ENCODE data around the gene LYL1.
A peak's percentile ranks its signal among the peaks of the same experiment; 100 is the strongest.

LYL1 gene

DNA sequence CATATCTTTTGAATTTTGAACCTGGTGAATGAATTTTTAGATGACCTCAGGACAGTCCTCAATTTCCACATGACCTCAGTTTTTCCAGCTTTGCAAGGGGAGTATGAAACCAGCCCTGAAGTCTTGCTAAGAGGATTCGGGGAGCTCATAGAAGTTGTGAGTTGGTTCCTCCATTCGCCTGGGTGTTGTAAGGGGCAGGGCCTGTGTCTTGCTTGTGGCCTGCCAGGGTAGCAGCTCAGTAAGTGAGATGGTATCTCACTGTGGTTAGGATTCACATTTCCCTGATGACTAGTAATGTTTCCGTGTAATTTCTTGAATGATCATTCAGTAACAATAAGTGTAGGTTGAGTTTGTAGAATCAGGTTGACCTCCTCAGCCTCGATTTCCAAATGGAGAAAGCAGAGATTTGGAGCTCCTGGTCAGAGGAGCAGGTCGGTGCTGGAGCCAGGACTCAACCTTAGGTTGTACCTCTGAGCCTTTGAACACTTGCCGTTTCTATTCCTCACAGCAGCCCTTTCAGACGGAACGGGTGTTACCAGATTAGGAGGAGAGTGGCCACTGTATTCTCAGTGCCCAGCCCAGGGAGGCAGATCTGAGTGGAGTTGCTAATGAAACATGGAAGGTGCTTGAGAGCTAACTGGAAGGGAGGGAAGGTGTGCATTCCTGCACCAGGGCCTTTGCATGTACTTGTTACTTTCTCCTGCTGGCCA, 30.0 kb upstream of the LYL1 start:
- DNase-seq = no peak
- in situ Hi-C loops (cut with HindIII; ENCODE audit: low pct_ligation_motif_present, low pct_unique_long_range_greater_than_20kb, low sequenced_read_pairs) = no loop called here

- in situ Hi-C loops (cut with HindIII; ENCODE audit: low pct_ligation_motif_present, low pct_unique_long_range_greater_than_20kb, low sequenced_read_pairs) = no loop called here
- DNase-seq = no peak
These were observed 28.3 kb upstream of the LYL1 start for GRCh38 chr19:13130886-13131490.

DNA sequence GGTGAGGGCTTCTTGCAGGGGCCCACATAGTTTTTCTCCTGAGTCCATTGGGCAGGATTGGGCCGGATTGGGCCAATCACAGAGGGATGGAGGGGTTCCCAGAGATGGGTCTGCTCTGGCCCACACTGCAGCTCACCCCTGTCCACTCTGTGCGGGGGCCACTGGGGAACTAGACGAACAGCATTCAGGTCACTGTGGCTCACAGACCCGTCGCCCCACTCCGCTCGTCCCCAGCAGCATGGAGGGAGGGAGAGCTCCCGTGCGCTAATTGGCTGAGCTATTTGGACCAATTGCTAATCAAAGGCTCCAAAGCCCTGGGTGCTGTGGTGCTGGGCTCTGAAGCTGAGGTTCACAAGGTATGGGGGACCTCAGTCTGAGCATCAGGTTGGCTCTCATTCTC, 26.7 kb upstream of the LYL1 start:
- DNase-seq = no peak
- in situ Hi-C loops (cut with HindIII; ENCODE audit: low pct_ligation_motif_present, low pct_unique_long_range_greater_than_20kb, low sequenced_read_pairs) = no loop called here

DNA sequence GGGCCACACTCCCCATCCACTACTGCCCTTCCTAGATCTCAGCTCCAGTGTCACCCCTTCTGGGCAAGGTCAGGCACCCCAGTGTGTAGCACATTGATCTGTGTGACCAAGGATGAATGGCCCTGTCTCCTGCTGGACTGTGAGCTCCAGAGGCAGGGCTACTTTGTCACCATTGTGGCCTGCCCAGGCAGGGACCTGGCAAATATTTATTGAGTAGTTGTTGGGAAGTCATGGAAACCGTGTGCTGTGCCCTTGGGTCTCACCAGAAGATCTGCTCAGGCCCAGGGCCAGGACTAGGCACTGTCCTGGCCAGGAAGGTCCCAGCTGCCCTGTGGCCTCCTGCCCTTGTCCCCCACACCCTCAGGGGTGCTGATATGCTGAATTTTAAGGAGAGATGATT, 25.9 kb upstream of the LYL1 start:
- in situ Hi-C loops (cut with HindIII; ENCODE audit: low pct_ligation_motif_present, low pct_unique_long_range_greater_than_20kb, low sequenced_read_pairs) = no loop called here
- no peak for DNase-seq

- in situ Hi-C loops (cut with HindIII; ENCODE audit: low pct_ligation_motif_present, low pct_unique_long_range_greater_than_20kb, low sequenced_read_pairs) = no loop called here
These were observed 25.3 kb upstream of the LYL1 start for GRCh38 chr19:13127811-13128575.

DNA sequence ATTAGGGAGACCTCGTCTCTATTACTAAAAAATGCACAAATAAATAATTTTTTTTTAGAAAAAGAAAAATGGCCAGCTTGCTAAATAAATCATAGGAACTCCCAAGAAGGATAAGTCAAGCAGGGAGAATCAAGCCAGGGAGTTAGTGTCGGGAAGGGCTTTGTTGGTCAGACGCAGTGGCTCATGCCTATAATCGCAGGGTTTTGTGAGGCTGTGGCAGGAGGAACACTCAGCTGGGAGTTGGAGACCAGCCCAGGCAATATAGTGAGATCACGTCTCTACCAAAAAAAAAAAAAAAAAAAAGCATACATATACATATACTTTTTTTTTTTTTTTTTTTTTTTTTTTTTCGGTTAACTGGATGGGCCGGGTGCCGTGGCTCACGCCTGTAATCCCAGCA, 24.4 kb upstream of the LYL1 start:
- DNase-seq = no peak
- in situ Hi-C loops (cut with HindIII; ENCODE audit: low pct_ligation_motif_present, low pct_unique_long_range_greater_than_20kb, low sequenced_read_pairs) = no loop called here

More at GRCh38 chr19:13127811-13128575, 25.3 kb upstream of the LYL1 start:
- no peak for DNase-seq

DNA sequence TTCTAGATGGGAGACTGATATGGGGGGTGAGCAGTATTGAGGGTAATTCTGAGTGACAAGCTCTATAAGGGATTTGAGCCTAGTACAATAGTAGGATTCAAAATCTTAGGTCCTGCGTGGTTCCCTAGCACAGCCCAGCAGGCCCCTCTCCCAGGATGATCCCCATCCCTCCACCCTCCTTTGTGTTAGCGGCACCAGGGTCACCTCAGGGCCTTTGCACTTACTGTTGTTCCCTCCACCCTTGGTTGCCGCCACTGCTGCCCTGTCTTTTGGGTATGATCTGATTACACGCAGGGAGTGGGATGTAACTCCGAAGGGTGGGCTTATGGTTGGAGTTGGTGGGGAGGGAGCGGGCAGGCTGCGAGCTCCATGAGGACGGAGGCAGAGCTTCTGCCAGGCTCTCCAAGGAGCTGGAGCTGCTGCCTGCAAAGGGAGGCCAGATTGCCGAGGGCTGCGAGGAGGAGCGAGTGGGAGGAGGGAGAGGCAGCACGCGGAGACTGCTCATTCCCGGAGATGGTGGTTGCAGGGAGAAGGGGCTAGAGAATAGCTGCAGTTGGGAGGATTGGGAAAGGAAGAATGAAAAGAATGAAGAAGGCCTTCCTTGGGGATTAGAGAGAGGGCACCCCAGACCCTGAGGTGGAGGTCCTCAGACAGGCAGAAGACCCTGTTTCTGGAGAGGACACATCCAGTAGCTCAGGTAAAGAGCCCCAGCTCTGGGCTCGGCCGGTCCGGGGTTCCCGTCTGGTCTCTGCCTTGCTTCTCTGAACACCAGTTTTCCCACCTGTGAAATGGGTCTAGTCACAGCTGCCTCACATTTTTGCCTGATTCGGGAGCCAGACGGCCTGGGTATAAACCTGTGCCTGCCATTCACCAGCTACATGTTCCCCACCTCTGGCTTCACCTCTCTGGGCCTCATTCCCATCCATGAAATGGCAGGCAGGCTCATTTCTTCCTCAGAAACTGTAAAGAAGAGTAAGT, 20.6 kb upstream of the LYL1 start:
- DNase-seq = no peak
- in situ Hi-C loops (cut with HindIII; ENCODE audit: low pct_ligation_motif_present, low pct_unique_long_range_greater_than_20kb, low sequenced_read_pairs) = no loop called here

- in situ Hi-C loops (cut with HindIII; ENCODE audit: low pct_ligation_motif_present, low pct_unique_long_range_greater_than_20kb, low sequenced_read_pairs) = no loop called here
- DNase-seq = no peak
These were observed 19.7 kb upstream of the LYL1 start for GRCh38 chr19:13122275-13122878.

DNA sequence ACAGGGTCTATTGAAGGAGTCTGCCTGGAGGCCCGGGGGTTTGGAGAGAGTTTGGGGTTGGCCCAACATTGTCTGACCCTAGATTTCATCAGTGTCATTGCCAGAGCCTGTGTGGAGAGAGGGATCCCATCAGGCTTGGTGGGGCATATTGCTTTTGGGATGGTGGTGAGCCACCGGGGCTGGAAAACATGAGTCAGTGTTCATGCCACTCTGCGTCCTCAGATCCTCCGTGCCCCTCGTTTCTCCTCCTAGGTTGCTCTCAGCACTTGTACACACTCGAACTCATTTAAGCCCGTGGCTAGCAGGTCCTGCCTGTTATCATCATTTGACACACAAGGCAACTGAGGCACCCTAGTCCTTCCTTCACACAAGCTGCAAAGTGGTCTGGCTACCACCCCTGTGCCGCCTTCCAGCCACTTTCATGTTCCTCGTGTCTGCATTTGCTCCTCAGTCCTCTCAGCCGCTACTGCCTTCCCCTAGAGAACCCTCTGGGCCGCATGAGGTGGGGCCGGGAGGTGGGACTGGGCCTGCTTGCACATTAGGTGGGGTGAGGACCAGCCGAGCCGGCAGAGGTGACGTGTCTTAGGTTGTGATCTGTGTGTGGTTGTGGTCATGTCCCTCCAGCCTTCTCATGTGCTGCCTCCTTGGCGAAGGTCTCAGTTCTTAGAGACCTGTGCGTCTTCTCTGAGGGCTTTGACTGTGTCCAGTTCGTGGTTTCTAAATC, 19.1 kb upstream of the LYL1 start:
- in situ Hi-C loops (cut with HindIII; ENCODE audit: low pct_ligation_motif_present, low pct_unique_long_range_greater_than_20kb, low sequenced_read_pairs) = no loop called here
- DNase-seq = no peak

DNA sequence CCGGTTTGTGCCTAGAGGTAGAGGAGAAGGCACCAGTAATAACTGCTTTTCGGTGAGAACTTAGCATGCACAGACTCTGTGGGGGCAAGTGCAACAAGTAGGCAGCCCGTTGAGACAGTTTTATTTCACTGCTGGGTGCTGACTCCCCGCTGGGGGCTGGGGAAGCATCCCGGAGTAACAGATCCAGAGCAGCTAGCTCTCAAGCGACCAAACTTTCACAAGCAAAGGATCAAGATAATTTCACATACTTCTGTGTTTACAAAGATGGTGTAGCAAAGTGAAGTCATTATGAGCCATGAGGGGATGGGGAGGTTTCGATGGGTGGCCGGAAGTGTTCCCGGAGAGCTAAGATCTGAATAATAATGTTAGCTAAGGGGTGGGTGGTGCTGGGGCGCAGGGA, 18.2 kb upstream of the LYL1 start:
- in situ Hi-C loops (cut with HindIII; ENCODE audit: low pct_ligation_motif_present, low pct_unique_long_range_greater_than_20kb, low sequenced_read_pairs) = no loop called here
- no peak for DNase-seq

DNA sequence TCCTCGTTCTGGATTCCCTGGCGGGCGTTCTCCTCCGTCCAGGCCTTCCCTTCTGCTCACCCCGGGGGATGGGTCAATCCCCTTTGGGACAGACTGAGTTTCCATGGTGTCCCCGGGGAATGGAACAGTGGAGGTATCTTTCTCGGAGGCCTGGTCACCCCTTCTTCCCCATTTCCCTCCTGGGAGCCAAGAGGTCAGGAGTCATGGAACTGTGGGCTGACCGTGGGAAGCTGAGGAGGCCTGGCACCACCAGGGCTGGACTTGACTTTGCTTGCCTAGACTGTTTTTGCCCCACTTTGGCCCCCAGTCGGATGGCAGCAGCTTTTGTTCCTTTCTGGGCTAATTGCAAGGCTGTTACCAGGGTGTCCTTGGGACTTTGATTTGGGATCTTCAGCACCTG, 17.4 kb upstream of the LYL1 start:
- in situ Hi-C loops (cut with HindIII; ENCODE audit: low pct_ligation_motif_present, low pct_unique_long_range_greater_than_20kb, low sequenced_read_pairs) = no loop called here

DNA sequence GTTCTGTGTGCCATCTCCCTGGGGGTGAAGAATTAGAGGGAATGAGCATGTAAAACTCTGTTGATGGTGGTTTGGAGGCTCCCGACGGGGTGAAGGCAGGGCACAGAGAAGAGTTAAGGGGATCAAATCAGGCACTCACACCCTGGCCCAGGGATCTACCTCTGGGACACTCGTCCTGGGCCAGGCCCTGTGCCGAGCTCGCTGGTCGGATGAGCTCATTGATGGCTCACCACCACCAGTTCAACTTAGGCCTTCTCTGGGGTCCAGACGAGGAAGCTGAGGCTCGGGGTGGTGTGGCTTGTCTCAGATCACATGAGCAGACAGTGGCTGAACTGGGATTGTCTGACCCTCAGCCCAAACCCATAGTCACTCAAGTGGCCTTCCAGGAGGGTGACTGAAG, 17.0 kb upstream of the LYL1 start:
- in situ Hi-C loops (cut with HindIII; ENCODE audit: low pct_ligation_motif_present, low pct_unique_long_range_greater_than_20kb, low sequenced_read_pairs) = no loop called here
- DNase-seq = no peak

More for the DNA sequence above, 17.4 kb upstream of the LYL1 start:
- no peak for DNase-seq

- DNase-seq = peak; percentile 43
- in situ Hi-C loops (cut with HindIII; ENCODE audit: low pct_ligation_motif_present, low pct_unique_long_range_greater_than_20kb, low sequenced_read_pairs) = no loop called here
These were observed 16.0 kb upstream of the LYL1 start for GRCh38 chr19:13118424-13119193.

GRCh38 chr19:13117772-13118423, 15.2 kb upstream of the LYL1 start, which contains the start of gene NACC1:
NACC1 (plus strand) TSS chr19:13118264; CDS start chr19:13135208, 16,944 bp downstream.
- in situ Hi-C loops (cut with HindIII; ENCODE audit: low pct_ligation_motif_present, low pct_unique_long_range_greater_than_20kb, low sequenced_read_pairs) = no loop called here
- DNase-seq = peak; percentile 87

- in situ Hi-C loops (cut with HindIII; ENCODE audit: low pct_ligation_motif_present, low pct_unique_long_range_greater_than_20kb, low sequenced_read_pairs) = no loop called here
- DNase-seq = peak; percentile 32
These were observed 14.6 kb upstream of the LYL1 start for GRCh38 chr19:13117176-13117771.

Data from ACHN (cell line).